Measurements from ENCODE around the gene RNF212.

The RNF212 gene

DNA sequence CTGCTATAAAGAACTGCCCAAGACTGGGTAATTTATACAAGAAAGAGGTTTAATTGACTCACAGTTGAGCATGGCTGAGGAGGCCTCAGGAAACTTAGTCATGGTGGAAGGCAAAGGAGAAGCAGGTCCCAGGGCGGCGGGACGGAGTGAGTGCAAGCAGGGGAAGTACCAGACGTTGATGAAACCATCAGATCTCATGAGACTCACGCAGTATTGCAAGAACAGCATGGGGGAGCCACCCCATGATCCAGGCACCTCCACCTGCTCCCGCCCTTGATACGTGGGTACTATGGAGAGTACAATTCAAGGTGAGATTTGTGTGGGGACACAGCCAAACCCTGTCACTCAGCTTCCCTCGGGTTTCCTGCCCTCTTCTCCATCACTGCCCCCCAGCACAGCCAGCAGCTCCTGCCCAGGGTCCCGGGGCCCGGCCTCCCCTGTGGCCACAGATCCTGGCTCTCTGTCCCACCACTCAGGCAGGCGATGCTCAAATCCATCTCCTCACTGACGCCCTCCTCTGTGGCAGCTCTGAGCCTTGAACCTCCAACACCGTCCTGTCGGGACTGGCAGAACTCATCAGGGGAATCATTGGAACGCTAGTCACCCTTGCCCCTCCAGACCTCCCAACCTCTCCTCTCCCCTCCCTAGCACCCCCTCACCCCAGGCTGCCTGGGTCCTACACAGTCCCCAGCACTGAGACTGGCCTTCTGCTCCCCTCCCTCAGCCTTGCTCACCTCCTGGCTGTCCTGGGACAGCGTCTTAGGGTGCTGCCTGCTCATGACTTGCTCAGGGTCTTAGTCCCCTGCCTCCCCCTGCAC, 64.4 kb downstream of the RNF212 start:
- DNase-seq (ENCODE audit: low spot score), result no peak

DNA sequence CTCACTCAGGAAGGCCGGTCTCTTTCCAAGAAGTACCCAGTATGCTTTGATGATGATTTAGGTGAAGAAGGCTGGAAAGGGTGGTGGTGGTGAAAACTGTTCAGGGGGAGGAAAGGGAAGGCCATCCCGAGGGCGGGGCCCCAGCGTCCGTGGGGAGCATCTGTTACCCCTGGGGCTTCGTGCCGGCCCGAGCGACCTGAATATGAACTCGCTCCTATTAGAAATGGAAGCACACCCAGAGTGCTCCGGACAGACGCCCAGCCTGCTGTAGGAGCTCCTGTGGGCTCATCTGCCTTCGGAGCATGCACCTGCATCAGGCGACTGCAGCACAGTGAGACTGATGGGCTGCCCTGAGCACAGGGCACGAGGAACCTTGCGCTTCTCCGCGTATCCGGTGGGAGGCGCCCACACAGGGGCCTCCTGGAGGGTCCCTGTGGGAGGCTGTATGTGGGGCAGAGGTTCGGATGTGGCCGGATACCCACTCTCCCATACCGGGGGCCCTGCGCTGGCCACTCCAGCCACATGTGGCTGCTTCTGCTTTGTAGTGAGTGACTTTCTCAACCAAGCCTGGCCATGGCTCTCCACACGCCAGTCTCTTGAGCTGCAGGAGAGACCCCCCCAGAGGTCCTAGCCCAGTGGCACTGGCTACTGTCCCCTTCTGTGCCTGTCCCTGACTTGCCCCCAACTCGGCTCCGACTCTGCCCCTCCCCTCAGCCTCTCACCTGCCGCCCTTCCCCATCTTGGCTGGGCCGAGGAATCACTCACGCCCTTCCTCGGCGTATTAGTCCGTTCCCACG, 65.2 kb downstream of the RNF212 start:
- no peak for DNase-seq (ENCODE audit: low spot score)

DNA sequence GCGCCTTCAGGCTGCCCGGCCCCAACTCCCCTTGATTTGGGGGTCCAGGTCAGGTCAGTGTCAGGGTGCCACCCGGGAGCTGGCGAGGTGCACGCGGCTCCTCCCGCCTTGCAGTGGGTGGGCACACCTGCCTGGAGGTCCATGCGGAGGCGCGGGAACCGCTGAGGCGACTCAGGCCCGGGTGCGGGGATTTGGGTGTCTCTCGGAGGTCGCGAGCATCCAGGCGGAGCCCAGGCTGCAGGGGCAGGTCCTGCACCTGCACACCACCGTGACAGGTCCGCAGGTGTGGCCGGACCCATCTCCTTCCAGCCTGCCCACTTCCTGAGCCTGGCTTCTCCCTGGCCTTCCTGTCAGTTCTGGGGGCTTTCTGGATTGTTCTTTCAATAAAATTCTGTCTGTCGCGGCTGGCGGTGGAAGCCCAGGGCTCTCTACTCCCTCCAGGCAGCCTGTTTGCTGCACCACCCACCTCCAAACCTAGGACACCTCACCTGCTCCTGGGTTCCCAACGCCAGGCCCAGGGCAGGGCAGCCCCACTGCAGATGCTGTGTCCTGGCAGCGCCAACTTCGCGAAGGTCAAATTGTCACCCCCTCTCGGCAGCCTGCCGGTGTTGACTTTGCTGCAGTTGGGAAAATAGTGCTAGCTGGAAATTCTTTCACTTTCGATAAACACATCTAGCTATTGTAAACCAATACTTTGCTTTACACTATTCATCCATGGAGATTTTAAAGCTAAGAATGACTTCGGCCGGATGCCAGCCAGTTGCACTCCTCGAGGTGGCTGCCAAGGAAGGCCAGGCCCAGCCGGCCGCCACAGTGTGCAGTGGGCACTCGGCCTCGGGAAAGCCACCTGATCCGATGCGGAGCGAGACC, 66.0 kb downstream of the RNF212 start:
- no peak for DNase-seq (ENCODE audit: low spot score)

DNA sequence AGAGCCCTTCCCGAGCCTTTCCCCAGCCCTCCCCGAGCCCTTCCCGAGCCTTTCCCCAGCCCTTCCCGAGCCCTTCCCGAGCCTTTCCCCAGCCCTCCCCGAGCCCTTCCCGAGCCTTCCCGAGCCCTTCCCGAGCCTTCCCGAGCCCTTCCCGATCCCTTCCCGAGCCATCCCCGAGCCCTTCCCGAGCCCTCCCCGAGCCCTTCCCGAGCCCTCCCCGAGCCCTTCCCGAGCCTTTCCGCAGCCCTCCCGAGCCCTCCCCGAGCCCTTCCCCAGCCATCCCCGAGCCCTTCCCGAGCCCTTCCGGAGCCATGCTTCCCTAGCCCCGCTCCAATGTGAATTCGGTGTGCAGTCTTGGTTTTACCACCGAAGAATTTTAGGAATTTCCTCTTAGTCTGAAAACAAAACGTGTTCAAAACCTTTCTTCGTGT, 66.8 kb downstream of the RNF212 start:
- DNase-seq (ENCODE audit: low spot score), result peak; percentile 63

DNA sequence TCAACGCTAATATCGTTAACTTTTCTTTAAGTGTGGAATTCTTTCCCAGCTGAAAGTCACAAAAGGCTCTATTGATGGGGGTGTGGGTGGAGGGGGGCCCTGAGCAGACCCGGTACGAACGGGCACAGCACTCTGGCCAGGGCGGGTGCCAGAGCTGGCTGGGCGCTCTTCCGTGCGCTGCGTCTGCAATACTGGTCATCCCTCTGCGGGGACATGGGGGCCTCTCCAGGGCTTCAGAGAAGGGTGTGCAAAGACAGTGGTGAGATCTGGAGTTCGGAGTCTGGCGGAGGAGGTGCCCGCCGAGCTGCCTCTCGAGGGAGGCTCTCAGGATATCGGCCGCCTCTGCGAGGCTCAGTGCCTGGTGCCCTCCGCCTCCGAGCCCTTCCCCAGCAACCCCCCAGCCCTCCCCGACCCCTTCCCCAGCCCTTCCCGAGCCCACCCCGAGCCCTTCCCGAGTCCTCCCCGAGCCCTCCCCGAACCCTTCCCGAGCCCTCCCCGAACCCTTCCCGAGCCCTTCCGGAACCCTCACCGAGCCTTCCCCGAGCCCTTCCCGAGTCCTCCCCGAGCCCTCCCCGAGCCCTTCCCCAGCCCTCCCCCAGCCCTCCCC, 67.7 kb downstream of the RNF212 start:
- DNase-seq (ENCODE audit: low spot score), result no peak

DNA sequence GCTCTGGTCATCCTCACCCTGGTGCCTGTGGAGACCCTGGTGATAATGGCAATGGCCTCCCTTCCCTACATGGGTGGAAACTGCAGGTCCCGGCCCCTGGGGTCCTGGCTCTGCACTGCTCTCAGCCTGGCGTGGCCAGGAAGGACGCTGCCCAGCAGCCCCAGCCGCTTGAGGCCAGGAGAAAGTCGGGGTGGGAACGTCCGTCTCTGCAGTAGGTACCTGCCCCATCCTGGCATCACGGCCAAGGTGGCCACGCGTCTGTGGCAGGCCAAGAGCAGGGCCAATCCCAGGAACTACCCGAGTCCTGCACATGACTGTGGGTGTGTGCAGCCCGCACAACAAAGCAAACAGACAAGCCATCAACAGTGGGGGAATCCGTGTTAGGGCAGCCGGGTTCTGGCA, 68.2 kb downstream of the RNF212 start:
- no peak for DNase-seq (ENCODE audit: low spot score)

DNA sequence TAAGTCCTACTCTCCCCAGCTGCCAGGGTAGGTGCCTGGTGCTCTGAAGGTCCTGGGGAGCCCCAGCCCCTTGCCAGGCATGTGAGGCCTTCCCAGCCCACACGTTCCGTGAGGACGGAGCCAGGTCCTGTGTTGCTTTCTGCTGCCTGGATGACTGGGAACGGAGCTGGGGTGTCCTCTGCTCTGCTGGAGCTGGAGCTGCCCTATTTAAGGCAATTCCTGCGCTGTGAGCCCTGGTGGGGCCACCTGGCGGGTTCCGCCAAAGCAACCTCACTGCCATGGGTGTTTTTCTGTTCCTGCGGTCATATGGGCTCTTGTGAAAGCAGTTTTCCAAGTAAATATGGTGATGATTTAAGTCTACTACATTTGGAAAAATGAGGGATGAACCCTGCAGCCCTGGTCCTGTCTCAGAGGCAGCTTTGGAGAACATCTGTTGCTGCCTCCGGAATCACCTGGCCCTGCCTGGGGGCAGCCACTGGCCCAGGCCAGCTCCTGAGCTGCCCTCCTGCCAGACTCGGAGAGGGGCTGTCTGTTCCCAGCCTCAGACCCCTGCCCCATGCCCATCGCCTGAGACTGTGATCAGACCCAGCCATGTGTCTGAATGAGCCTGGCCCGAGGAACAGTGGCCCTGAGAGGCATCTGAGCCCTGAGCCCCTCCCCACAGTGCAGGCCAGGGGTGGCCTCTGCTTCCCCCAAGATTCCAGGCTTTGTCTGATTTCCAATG, 68.7 kb downstream of the RNF212 start:
- no peak for DNase-seq (ENCODE audit: low spot score)

DNA sequence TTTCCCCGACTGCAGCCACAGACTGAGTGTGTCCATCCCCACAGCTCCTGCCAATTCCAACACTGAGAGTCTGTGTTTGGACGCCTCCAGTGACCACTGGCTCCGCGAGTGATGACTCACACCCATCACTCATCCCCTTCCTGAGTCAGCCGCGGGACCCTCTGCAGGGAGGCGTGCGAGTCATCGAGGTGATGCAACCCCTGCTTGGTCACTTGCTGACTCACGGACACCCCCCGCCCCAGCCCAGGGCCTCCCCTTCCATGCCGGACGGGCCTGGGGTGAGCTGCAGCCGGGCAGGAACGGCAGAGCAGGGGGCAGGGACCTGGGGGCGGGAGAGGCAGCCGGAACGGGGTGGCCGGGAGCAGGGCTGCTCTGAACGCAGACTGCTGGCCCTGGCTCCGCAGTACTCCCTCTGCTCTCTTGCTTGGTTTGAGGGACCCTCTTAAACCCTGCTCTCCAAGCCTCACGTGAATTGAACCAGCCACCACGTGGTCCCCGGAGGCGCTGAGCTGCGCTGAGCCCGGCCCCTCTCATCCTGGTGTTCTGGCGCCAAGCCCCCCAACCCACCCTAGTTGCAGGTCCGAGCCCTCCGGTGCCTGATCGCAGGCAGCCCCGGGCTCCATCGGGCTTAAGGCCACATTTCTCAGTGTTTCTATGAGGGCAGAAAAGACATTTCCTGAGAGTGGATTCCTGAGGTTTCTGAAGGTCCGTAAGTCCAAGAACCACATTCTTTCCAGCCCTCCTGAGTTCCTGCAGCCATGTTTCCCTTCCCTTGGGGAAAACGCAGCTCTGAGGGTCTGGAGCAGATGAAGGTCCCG, 69.5 kb downstream of the RNF212 start:
- peak; percentile 86 for DNase-seq (ENCODE audit: low spot score)

DNA sequence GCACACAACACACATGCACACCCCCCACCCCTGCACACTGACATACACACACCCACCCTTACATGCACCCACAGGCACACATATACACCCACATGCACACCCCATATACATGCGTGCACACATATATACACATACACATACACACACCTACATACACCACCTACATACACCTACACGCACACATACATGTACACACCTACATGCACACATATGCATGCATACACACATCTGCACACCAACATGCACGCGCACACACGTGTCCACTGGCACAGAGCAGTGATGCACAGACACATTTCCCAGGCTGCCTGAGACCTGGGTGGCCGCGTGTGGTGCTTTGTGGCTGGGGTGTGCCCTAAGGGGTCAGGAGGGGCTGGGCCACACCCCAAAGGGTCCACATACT, 70.2 kb downstream of the RNF212 start:
- no peak for DNase-seq (ENCODE audit: low spot score)

DNA sequence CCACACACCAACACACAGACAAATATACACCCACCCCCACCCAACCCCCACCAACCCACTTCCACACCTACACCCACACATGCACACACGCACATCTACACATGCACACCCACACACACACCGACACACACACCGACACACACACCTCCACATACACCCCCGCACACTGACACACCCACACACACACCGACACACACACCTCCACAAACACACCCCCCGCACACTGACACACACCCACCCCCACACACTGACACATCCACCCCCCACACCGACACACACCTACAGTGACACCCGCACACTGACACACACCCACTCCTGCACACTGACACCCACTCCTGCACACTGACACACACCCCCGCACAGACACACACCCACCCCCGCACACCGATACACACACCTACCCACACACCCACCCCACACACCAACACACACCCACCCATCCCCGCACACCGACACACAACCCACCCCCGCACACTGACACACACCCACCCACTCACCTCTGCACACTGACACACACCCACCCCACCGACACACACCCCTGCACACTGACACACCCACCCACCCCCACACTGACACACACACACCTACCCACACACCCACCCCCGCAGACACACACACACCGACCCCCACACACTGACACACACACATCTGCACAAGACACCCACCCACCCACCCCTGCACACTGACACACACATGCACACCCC, 70.9 kb downstream of the RNF212 start:
- no peak for DNase-seq (ENCODE audit: low spot score)

DNA sequence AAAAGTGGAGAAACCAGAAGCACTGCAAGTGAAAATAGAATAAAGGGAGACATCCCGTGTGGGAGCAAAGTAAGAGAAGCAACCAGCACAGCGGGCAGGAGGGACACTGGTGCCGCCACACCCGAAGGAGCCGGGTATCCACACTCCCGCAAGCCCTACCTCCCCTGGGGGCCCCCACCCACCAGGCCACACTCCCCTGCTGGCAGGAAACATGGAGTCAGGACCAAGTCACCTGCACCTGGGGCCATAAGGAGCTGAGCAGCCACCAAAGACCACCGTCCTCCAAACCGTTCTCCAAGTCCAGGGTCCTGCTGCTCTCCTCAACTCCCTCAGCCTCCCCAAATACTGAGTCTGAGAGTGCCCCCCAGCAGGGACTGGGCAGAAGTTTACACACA, 71.4 kb downstream of the RNF212 start:
- no peak for DNase-seq (ENCODE audit: low spot score)

DNA sequence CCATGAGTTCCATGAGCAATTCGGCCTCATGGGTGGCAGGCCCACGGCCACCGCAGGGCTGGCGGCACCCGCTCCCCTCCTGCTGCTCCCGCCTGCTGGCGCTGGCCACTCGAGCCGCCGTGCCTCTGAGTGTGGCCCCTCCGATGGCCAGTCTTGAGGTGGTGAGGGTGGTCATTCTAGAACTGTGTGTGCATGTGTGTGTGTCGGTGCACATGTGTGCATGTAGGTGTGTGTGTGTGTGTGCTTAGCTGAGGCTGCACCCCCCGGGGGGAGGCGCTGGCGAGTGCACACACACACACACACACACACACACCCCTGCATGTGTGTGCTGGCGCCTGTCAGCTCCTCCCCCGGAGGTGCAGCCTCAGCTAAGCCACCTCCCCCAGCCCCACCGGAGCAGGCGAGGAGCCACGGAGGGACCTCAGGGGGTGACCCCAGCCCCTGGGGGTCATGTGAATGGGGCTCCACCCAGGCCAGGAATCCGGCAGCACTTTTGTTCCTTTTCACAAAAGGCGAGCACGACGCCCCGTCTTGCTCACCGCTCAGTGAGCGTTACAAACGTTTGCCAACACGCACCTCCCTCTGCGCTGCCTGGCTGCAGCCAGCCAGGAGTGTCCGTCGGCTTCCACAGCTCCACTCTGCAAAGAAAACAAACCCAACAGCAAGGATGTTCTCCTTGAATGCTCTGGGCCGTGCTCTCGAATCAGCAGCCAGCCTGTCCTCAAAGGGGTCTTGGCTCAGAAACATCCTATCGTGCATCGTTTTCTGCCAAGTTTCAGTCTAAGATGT, 72.0 kb downstream of the RNF212 start:
- DNase-seq (ENCODE audit: low spot score), result no peak

DNA sequence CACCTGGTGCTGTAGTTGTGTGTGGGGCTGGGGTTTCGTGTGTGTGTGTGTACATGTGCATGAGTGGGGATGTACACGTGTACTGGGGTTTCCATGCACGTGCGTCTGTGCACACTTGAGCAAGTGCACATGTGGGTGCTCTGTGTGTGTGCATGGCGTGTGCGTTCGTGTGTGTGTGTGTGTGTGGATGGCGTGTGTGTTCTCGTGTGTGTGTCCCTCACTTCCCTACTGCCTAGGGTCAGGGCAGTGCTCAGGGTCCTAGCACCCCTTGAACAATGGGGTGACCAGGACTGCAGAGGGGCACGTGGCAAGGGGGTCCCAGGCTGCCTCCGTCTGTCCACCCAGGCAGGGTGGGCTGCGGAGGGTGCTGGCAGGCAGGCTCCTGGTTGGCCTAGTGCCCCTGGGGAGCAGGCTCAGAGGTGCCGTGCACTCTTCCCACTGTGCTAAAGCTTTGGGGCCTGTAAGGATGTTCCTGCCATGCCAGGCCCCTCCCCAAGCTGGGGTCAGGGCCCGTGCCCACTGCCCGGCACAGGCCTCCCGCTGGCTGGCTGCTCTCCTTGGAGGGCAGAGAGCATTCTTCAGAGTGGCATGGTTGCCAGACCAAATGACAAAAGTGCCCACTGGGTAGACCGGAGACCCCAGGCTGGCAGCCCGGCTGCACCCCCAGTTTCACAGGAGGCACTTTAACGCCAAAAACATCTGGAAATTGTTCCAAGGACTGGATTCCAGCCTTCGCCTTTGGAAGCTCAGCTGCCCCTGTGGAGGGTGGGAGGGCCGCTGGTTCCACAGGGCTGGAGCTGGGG, 72.8 kb downstream of the RNF212 start:
- DNase-seq (ENCODE audit: low spot score), result no peak

DNA sequence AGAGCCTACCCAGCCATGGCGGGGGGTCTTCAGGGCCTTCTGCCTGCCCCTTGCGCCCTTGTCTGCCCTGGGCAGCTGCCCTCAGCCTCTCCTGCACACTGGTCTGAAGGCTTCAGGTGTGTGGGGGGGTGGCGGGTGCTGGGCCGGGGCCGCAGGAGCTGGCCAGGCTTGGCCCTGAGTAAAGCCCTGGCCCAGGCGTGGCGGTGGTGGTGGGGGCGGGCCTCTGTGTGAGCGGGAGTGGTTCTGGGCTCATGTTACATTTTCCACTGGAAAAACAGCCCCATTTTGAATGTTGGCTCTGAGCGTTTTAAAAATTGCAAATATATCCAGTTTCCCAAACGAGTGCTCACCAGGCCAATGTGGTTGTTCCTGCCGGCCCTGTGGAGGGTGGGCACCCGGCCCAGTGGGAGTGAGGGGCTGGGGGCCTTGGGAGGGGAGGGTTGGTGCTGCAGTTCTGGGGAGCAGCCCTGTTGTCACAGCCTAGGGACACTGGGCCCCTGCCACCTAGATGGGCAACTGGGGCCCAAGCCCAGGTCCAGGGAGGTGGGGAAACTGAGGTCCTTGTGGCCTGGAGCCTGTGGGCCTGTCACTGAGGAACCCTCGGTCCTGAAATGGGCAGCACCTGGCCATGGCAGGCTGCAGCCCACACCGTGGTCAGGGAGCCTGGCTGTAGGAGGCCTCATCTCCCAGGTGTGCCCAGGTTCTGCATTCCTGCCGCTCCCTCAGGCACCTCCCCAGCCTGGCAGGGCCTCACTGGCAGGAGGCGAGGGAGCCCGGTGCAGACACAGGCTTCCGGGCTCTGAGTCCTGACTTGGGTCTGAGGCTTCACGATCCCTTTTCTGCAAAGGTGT, 73.6 kb downstream of the RNF212 start:
- DNase-seq (ENCODE audit: low spot score), result no peak

DNA sequence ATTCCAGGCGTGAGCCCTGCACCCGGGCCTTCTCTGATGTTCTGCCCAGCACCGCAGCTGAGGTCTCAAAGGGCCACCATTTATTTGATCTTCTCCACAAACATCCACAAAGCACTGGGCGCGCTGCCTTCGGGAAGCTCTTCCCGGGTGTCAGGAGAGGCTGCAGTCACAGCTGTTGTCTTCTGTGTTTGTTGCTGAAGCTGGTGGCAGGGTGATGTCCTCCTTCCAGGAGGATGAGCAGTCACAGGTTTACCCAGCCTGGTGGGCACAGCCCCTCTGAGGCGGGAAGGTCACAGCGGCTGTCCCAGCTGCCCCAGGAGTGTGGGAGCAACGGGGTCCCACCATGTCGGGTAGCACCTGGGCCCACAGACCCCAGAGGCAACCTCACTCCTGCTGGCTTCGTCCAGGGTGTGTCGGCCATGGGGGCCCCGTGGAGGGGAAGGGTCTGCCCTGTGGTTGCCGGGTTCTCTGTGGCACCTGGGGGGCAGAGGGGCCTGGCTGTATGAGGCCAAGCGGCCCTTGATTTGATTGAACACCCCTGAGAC, 74.3 kb downstream of the RNF212 start:
- DNase-seq (ENCODE audit: low spot score), result no peak

DNA sequence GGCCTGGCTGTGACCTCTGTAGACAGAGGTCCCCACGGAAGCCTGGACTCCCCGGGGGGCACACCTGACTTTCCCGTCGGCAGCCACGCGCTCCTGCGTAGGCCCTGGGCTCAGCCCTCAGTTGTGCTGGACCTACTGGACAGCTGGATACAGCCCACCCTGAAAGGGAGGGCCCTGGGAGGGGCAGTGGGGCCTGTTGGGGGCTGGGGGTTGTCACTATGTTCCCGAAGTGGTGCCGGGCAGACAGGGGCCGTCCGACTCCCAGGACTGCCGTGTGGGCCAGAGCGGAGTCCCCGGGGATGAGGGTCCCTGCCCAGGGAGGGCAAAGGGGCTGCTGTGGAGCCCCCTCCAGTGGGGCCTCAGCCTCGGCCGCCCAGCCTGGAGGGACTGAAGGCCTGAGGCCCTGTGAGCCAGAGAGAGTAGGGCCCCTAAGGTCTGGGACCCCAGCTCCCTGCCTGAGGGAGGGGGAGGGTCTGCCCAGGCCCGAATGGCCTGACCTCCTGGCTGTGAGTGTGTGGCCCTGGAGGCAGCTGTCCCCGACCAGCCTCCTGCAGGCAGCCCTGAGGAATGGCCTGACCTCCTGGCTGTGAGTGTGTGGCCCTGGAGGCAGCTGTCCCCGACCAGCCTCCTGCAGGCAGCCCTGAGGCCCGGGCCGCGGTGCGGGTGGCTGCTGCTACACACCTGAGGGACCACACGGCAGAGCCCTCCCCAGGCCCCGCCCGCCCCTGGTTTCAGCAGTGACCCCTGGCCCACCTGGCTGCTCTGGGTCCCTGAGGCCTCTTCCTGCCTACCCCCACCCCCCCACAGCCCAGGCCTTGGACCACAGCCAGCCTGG, 76.2 kb downstream of the RNF212 start:
- no peak for DNase-seq (ENCODE audit: low spot score)

Measured in LoVo (cell line).